Measurements from ENCODE around the gene SOX2. TPM values are rescaled to one million over a fixed set of nuclear protein-coding genes. Genes with fewer than 3 reads are reported as not detected.

Gene SOX2
- total and polyA plus RNA-seq, 2 experiments from 2014 or later: not detected

- no peaks in the 10 kb centered on the region for H4K20me1 ChIP-seq (ENCODE audit: insufficient read depth)
- peaks cover 34% of the 10 kb centered on the region for H3K27me3 ChIP-seq (replicated peaks; ENCODE audit: insufficient read depth)
- H3K4me2 ChIP-seq (ENCODE audit: unreplicated experiment): no peak overlapping the region
- no peaks in the 10 kb centered on the region for H3K36me3 ChIP-seq (ENCODE audit: low read depth)
- H3K9me2 ChIP-seq (ENCODE audit: insufficient read depth): no peaks in the 10 kb centered on the region
- no peak overlapping the region for H3K27ac ChIP-seq
- no peaks in the 10 kb centered on the region for H3K9me3 ChIP-seq (ENCODE audit: low read depth)
- H3K9ac ChIP-seq: no peak overlapping the region
- DNase-seq: no peak
- no peak overlapping the region for H2AFZ ChIP-seq
- no peak overlapping the region for H3K4me3 ChIP-seq
- in situ Hi-C loops (cut with MboI): no loop called here
- H3F3A ChIP-seq (ENCODE audit: insufficient read depth): no peaks in the 10 kb centered on the region
- 60 to 71% methylated on average over 1 of the region's 1 CpG for WGBS, 2 experiments (ENCODE audit: low coverage in 1 of 2, low lambda C conversion rate in 2 of 2, missing lambda C conversion rate in 2 of 2)
- H3K79me2 ChIP-seq (ENCODE audit: insufficient read depth): no peaks in the 10 kb centered on the region
- H3K4me1 ChIP-seq (ENCODE audit: insufficient read depth): no peaks in the 10 kb centered on the region
- TF ChIP-seq EZH2 (IDR thresholded peaks at IDR 0.05; ENCODE audit: insufficient read depth, poor library complexity, severe bottlenecking) (no peak), EZH2phosphoT487 (IDR thresholded peaks at IDR 0.05; ENCODE audit: insufficient read depth, low read depth) (no peak)
Observed at GRCh38 chr3:181693280-181693679, 18.4 kb upstream of the SOX2 start.

GRCh38 chr3:181694805-181695660 lies 16.7 kb upstream of the SOX2 start:
- Histone ChIP-seq H4K20me1 (ENCODE audit: insufficient read depth) (no peaks in the 10 kb centered on the region), H2AFZ (0 out of 2 replicates have a peak overlapping the region, but pooled peaks have one; percentile 40), H3K27ac (no peak overlapping the region), H3K9ac (no peak overlapping the region), H3K4me2 (ENCODE audit: unreplicated experiment) (peak overlapping the region; percentile 3), H3K4me3 (peak overlapping the region; percentile 38), H3F3A (ENCODE audit: insufficient read depth) (no peaks in the 10 kb centered on the region), H3K4me1 (ENCODE audit: insufficient read depth) (no peaks in the 10 kb centered on the region), H3K9me3 (ENCODE audit: low read depth) (no peaks in the 10 kb centered on the region), H3K9me2 (ENCODE audit: insufficient read depth) (no peaks in the 10 kb centered on the region), H3K36me3 (ENCODE audit: low read depth) (no peaks in the 10 kb centered on the region), H3K79me2 (ENCODE audit: insufficient read depth) (no peaks in the 10 kb centered on the region), H3K27me3 (replicated peaks; ENCODE audit: insufficient read depth) (peaks cover 43% of the 10 kb centered on the region)
- 47 to 52% methylated on average over 40 to 53 of the region's 53 CpGs for WGBS, 2 experiments (ENCODE audit: low coverage in 1 of 2, low lambda C conversion rate in 2 of 2, missing lambda C conversion rate in 2 of 2)
- DNase-seq: peak; percentile 20
- TF ChIP-seq EZH2phosphoT487 (IDR thresholded peaks at IDR 0.05; ENCODE audit: insufficient read depth, low read depth): no peak
- no peak for TF ChIP-seq EZH2 (IDR thresholded peaks at IDR 0.05; ENCODE audit: insufficient read depth, poor library complexity, severe bottlenecking)
- in situ Hi-C loops (cut with MboI): no loop called here

GRCh38 chr3:181695661-181696491 lies 15.8 kb upstream of the SOX2 start:
- Histone ChIP-seq H3K9ac (no peak overlapping the region), H3K4me2 (ENCODE audit: unreplicated experiment) (peak overlapping the region; percentile 3), H3K27me3 (replicated peaks; ENCODE audit: insufficient read depth) (peaks cover 45% of the 10 kb centered on the region), H4K20me1 (ENCODE audit: insufficient read depth) (no peaks in the 10 kb centered on the region), H3K9me2 (ENCODE audit: insufficient read depth) (no peaks in the 10 kb centered on the region), H3K4me3 (peak overlapping the region; percentile 38), H3F3A (ENCODE audit: insufficient read depth) (no peaks in the 10 kb centered on the region), H3K36me3 (ENCODE audit: low read depth) (no peaks in the 10 kb centered on the region), H3K27ac (no peak overlapping the region), H2AFZ (0 out of 2 replicates have a peak overlapping the region, but pooled peaks have one; percentile 40), H3K79me2 (ENCODE audit: insufficient read depth) (no peaks in the 10 kb centered on the region), H3K9me3 (ENCODE audit: low read depth) (no peaks in the 10 kb centered on the region), H3K4me1 (ENCODE audit: insufficient read depth) (no peaks in the 10 kb centered on the region; the same call in 1 of the 2 replicates)
- TF ChIP-seq EZH2 (IDR thresholded peaks at IDR 0.05; ENCODE audit: insufficient read depth, poor library complexity, severe bottlenecking): no peak
- 0 out of 2 replicates have a peak, but pooled peaks have one; percentile 28 for TF ChIP-seq EZH2phosphoT487 (IDR thresholded peaks at IDR 0.05; ENCODE audit: insufficient read depth, low read depth)
- peak; percentile 17 for DNase-seq
- WGBS, 2 experiments (ENCODE audit: low coverage in 1 of 2, low lambda C conversion rate in 2 of 2, missing lambda C conversion rate in 2 of 2): 5 to 7% methylated on average over 65 of the region's 65 CpGs
- in situ Hi-C loops (cut with MboI): no loop called here

GRCh38 chr3:181696626-181697230 lies 15.0 kb upstream of the SOX2 start:
- Histone ChIP-seq H2AFZ (no peak overlapping the region), H3K36me3 (ENCODE audit: low read depth) (no peaks in the 10 kb centered on the region), H3K4me3 (no peak overlapping the region), H3K27me3 (replicated peaks; ENCODE audit: insufficient read depth) (peaks cover 45% of the 10 kb centered on the region), H3K27ac (no peak overlapping the region), H3K9me2 (ENCODE audit: insufficient read depth) (no peaks in the 10 kb centered on the region), H3F3A (ENCODE audit: insufficient read depth) (no peaks in the 10 kb centered on the region), H3K4me2 (ENCODE audit: unreplicated experiment) (no peak overlapping the region), H3K9me3 (ENCODE audit: low read depth) (no peaks in the 10 kb centered on the region), H3K79me2 (ENCODE audit: insufficient read depth) (no peaks in the 10 kb centered on the region), H3K9ac (no peak overlapping the region), H4K20me1 (ENCODE audit: insufficient read depth) (no peaks in the 10 kb centered on the region), H3K4me1 (ENCODE audit: insufficient read depth) (no peaks in the 10 kb centered on the region; the same call in 1 of the 2 replicates)
- in situ Hi-C loops (cut with MboI): no loop called here
- 33 to 34% methylated on average over 11 of the region's 11 CpGs for WGBS, 2 experiments (ENCODE audit: low coverage in 1 of 2, low lambda C conversion rate in 2 of 2, missing lambda C conversion rate in 2 of 2)
- TF ChIP-seq EZH2phosphoT487 (IDR thresholded peaks at IDR 0.05; ENCODE audit: insufficient read depth, low read depth) (no peak), EZH2 (IDR thresholded peaks at IDR 0.05; ENCODE audit: insufficient read depth, poor library complexity, severe bottlenecking) (no peak)
- no peak for DNase-seq

Data from GM23248 (cell line).